ENCODE measurements around the gene AGBL5.
"Not testable (repeated sequence)": the region's sequence is repeated elsewhere in the genome, so short reads cannot be mapped to it uniquely, and the experiment has no call there.

Gene AGBL5

GRCh38 chr2:27094353-27094984 is 43.0 kb downstream of the AGBL5 start:
- DNase-seq: no peak

GRCh38 chr2:27095427-27095744 is 43.9 kb downstream of the AGBL5 start:
- no peak for DNase-seq

- DNase-seq: peak; percentile 66
These were observed 44.5 kb downstream of the AGBL5 start for GRCh38 chr2:27095745-27096651.

GRCh38 chr2:27096748-27097297 is 45.4 kb downstream of the AGBL5 start:
- DNase-seq: no peak

- DNase-seq: no peak
These were observed 45.9 kb downstream of the AGBL5 start for GRCh38 chr2:27097341-27097740.

- peak; percentile 71 for DNase-seq
These were observed 48.0 kb downstream of the AGBL5 start for GRCh38 chr2:27099334-27099955.

- no peak for DNase-seq
These were observed 48.6 kb downstream of the AGBL5 start for GRCh38 chr2:27100036-27100435.

GRCh38 chr2:27102329-27102728 is 50.9 kb downstream of the AGBL5 start:
- no peak for DNase-seq

- no peak for DNase-seq
These were observed 54.5 kb downstream of the AGBL5 start for GRCh38 chr2:27105981-27106380.

GRCh38 chr2:27108221-27108620 is 56.8 kb downstream of the AGBL5 start:
- no peak for DNase-seq

- no peak for DNase-seq
These were observed 57.6 kb downstream of the AGBL5 start for GRCh38 chr2:27109083-27109482.

- not testable (repeated sequence) for DNase-seq
These were observed 59.3 kb downstream of the AGBL5 start for GRCh38 chr2:27110603-27111352.

GRCh38 chr2:27111392-27112078 is 60.1 kb downstream of the AGBL5 start:
- not testable (repeated sequence) for DNase-seq

GRCh38 chr2:27115519-27115918 is 64.1 kb downstream of the AGBL5 start:
- peak; percentile 20 for DNase-seq

- peak; percentile 56 for DNase-seq
These were observed 66.6 kb downstream of the AGBL5 start for GRCh38 chr2:27117995-27118524.

- peak; percentile 56 for DNase-seq
These were observed 67.3 kb downstream of the AGBL5 start, which contains the start of gene CGREF1 for GRCh38 chr2:27118525-27119329. CGREF1 (minus strand) TSS chr2:27119128; CDS start chr2:27104366, 14,762 bp downstream.

GRCh38 chr2:27119330-27119670 is 67.8 kb downstream of the AGBL5 start:
- DNase-seq: not testable (repeated sequence)

Measured in DMS53 (cell line).